HL-60 (cell line): ENCODE results near the gene NPPA.

Experiments used
- GABPA ChIP-seq: IDR thresholded peaks from 2 replicates; pipeline ENCODE4 v1.6.1; 2012; ENCODE audit warnings: low read depth
- POLR2AphosphoS5 ChIP-seq: IDR thresholded peaks from 2 replicates; pipeline ENCODE4 v1.6.1; 2012; ENCODE audit warnings: low read depth
- SPI1 ChIP-seq: IDR thresholded peaks from 2 replicates; pipeline ENCODE4 v1.6.1; 2012; ENCODE audit warnings: low read depth, mild to moderate bottlenecking, borderline replicate concordance
- TF ChIP-seq, protein P1 (sequence below): IDR thresholded peaks from one replicate; pipeline ENCODE4 v1.5.1; 2011; ENCODE audit warnings: low read length, control low read depth, inconsistent platforms; ENCODE audit not compliant: insufficient read depth
- TF ChIP-seq, protein P2 (sequence below): IDR thresholded peaks from 2 replicates; pipeline ENCODE4 v1.6.1; 2012; ENCODE audit warnings: low read depth; ENCODE audit not compliant: insufficient replicate concordance

DNA sequence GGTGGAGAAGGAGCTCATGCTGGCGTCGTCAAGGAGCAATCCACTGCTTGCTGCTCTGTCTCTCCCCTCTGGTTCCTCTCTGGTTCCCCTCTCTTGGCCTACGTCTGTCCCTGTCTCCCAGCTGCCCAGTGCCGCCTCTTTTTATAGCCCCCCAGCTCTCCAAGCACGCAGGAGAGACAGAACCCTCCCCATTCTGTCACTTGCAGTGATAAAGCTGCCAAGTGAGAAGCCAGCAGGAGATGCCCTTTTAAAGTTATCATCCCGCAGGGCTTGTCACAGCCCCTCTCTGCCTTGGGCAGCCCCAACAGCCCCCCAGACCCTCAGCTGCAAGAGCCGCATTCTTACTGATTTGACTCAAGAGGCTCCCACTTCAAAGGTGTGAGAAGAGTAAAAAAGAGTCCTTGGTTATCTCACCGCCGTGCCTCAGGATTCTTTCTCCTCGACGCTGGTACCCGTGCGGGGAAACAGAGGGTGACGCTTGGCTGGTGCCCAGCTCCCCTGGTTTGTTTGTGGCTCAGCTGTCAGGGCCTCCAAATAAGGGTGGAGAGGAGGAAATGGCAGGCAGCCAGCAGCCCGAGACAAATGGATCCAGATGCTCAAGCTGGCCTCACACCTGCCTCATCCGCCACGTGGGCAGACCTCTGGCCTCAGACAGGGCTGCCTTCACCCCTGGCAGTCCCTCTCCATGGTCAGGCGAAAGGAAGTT, at the start of gene NPPA:
- no peak for TF ChIP-seq POLR2AphosphoS5
- TF ChIP-seq, protein P1, sequence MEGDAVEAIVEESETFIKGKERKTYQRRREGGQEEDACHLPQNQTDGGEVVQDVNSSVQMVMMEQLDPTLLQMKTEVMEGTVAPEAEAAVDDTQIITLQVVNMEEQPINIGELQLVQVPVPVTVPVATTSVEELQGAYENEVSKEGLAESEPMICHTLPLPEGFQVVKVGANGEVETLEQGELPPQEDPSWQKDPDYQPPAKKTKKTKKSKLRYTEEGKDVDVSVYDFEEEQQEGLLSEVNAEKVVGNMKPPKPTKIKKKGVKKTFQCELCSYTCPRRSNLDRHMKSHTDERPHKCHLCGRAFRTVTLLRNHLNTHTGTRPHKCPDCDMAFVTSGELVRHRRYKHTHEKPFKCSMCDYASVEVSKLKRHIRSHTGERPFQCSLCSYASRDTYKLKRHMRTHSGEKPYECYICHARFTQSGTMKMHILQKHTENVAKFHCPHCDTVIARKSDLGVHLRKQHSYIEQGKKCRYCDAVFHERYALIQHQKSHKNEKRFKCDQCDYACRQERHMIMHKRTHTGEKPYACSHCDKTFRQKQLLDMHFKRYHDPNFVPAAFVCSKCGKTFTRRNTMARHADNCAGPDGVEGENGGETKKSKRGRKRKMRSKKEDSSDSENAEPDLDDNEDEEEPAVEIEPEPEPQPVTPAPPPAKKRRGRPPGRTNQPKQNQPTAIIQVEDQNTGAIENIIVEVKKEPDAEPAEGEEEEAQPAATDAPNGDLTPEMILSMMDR, result no peak
- TF ChIP-seq, protein P2, sequence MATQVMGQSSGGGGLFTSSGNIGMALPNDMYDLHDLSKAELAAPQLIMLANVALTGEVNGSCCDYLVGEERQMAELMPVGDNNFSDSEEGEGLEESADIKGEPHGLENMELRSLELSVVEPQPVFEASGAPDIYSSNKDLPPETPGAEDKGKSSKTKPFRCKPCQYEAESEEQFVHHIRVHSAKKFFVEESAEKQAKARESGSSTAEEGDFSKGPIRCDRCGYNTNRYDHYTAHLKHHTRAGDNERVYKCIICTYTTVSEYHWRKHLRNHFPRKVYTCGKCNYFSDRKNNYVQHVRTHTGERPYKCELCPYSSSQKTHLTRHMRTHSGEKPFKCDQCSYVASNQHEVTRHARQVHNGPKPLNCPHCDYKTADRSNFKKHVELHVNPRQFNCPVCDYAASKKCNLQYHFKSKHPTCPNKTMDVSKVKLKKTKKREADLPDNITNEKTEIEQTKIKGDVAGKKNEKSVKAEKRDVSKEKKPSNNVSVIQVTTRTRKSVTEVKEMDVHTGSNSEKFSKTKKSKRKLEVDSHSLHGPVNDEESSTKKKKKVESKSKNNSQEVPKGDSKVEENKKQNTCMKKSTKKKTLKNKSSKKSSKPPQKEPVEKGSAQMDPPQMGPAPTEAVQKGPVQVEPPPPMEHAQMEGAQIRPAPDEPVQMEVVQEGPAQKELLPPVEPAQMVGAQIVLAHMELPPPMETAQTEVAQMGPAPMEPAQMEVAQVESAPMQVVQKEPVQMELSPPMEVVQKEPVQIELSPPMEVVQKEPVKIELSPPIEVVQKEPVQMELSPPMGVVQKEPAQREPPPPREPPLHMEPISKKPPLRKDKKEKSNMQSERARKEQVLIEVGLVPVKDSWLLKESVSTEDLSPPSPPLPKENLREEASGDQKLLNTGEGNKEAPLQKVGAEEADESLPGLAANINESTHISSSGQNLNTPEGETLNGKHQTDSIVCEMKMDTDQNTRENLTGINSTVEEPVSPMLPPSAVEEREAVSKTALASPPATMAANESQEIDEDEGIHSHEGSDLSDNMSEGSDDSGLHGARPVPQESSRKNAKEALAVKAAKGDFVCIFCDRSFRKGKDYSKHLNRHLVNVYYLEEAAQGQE, result no peak
- TF ChIP-seq GABPA, result no peak
- no peak for TF ChIP-seq SPI1
